Memory B cell (primary cell): ENCODE results near the gene IFT43.
A peak's percentile ranks its signal among the peaks of the same experiment; 100 is the strongest.

Experiments
- ATAC-seq: fragments of 150-1000 bp; cut with Tn5 transposase; 2 replicates; pipeline ENCODE4 v1.10.0; 2021; ENCODE audit warnings: low read depth, mild to moderate bottlenecking, moderate library complexity
- DNase-seq, 2 donors: peaks; one replicate each; pipeline ENCODE4 v3.0.0; 2022; ENCODE audit warnings: low spot score in 2 of 2
- H3K27ac Mint-ChIP-seq: one replicate; pipeline ENCODE4 v1.8.0; 2022; ENCODE audit warnings: mild to moderate bottlenecking, moderate library complexity, mixed read lengths
- H3K27me3 Mint-ChIP-seq: one replicate; pipeline ENCODE4 v1.8.0; 2022; ENCODE audit warnings: mixed read lengths
- H3K36me3 Mint-ChIP-seq: one replicate; pipeline ENCODE4 v1.8.0; 2022; ENCODE audit warnings: mild to moderate bottlenecking, mixed read lengths
- H3K4me1 Mint-ChIP-seq: one replicate; pipeline ENCODE4 v1.8.0; 2022; ENCODE audit warnings: mixed read lengths
- H3K4me3 Mint-ChIP-seq: one replicate; pipeline ENCODE4 v1.8.0; 2022; ENCODE audit warnings: mild to moderate bottlenecking, moderate library complexity, mixed read lengths
- H3K9me3 Mint-ChIP-seq: one replicate; pipeline ENCODE4 v1.8.0; 2022; ENCODE audit warnings: mixed read lengths

IFT43 gene

GRCh38 chr14:76012354-76012753, 26.8 kb downstream of the IFT43 start:
- ATAC-seq (no peak), DNase-seq (no peak)
- Mint-ChIP-seq H3K9me3 (peaks cover 4% of the 10 kb centered on the region), H3K27me3 (no peaks in the 10 kb centered on the region), H3K4me1 (peaks cover 13% of the 10 kb centered on the region), H3K4me3 (no peak overlapping the region), H3K27ac (no peak overlapping the region), H3K36me3 (peaks cover 36% of the 10 kb centered on the region)

GRCh38 chr14:76015191-76015590, 29.6 kb downstream of the IFT43 start:
- Mint-ChIP-seq H3K4me3 (no peak overlapping the region), H3K9me3 (peaks cover 19% of the 10 kb centered on the region), H3K4me1 (peaks cover 13% of the 10 kb centered on the region), H3K27ac (no peak overlapping the region), H3K36me3 (peaks cover 53% of the 10 kb centered on the region), H3K27me3 (no peaks in the 10 kb centered on the region)
- DNase-seq (no peak), ATAC-seq (no peak)

- Mint-ChIP-seq H3K4me1 (peaks cover 13% of the 10 kb centered on the region), H3K36me3 (peaks cover 57% of the 10 kb centered on the region)
- peak; percentile 53 for ATAC-seq
Observed at GRCh38 chr14:76015668-76016067, 30.1 kb downstream of the IFT43 start.

GRCh38 chr14:76019676-76020075, 34.1 kb downstream of the IFT43 start:
- Mint-ChIP-seq H3K4me3 (no peak overlapping the region), H3K27ac (no peak overlapping the region), H3K9me3 (peaks cover 23% of the 10 kb centered on the region), H3K4me1 (peaks cover 13% of the 10 kb centered on the region), H3K27me3 (no peaks in the 10 kb centered on the region), H3K36me3 (peaks cover 56% of the 10 kb centered on the region)
- ATAC-seq (no peak), DNase-seq (no peak)

More at GRCh38 chr14:76015668-76016067, 30.1 kb downstream of the IFT43 start:
- H3K27ac Mint-ChIP-seq: no peak overlapping the region
- no peak for DNase-seq
- peaks cover 23% of the 10 kb centered on the region for H3K9me3 Mint-ChIP-seq
- H3K4me3 Mint-ChIP-seq: no peak overlapping the region
- H3K27me3 Mint-ChIP-seq: no peaks in the 10 kb centered on the region

- Mint-ChIP-seq H3K27ac (no peak overlapping the region), H3K4me3 (no peak overlapping the region), H3K4me1 (no peaks in the 10 kb centered on the region), H3K9me3 (peaks cover 14% of the 10 kb centered on the region), H3K27me3 (no peaks in the 10 kb centered on the region), H3K36me3 (peaks cover 55% of the 10 kb centered on the region)
- no peak for ATAC-seq
- DNase-seq: no peak
Observed at GRCh38 chr14:76022991-76023390, 37.4 kb downstream of the IFT43 start.

- no peak overlapping the region for H3K27ac Mint-ChIP-seq
- H3K9me3 Mint-ChIP-seq: peaks cover 13% of the 10 kb centered on the region
- no peak overlapping the region for H3K4me3 Mint-ChIP-seq
- no peaks in the 10 kb centered on the region for H3K4me1 Mint-ChIP-seq
- DNase-seq (no peak), ATAC-seq (no peak)
- H3K36me3 Mint-ChIP-seq: peaks cover 51% of the 10 kb centered on the region
- H3K27me3 Mint-ChIP-seq: no peaks in the 10 kb centered on the region
Observed at GRCh38 chr14:76023757-76024156, 38.2 kb downstream of the IFT43 start.

- Mint-ChIP-seq H3K27me3 (no peaks in the 10 kb centered on the region), H3K27ac (no peak overlapping the region), H3K9me3 (peaks cover 9% of the 10 kb centered on the region), H3K36me3 (peaks cover 49% of the 10 kb centered on the region), H3K4me1 (no peaks in the 10 kb centered on the region), H3K4me3 (no peak overlapping the region)
- ATAC-seq (no peak), DNase-seq (no peak)
Observed at GRCh38 chr14:76024211-76024907, 38.8 kb downstream of the IFT43 start.

GRCh38 chr14:76034566-76034965, 49.0 kb downstream of the IFT43 start:
- Mint-ChIP-seq H3K36me3 (peaks cover 10% of the 10 kb centered on the region), H3K27me3 (no peaks in the 10 kb centered on the region), H3K9me3 (no peaks in the 10 kb centered on the region), H3K4me3 (no peak overlapping the region), H3K27ac (no peak overlapping the region), H3K4me1 (peaks cover 3% of the 10 kb centered on the region)
- DNase-seq (no peak), ATAC-seq (no peak)

- ATAC-seq (no peak), DNase-seq (no peak)
- Mint-ChIP-seq H3K36me3 (peaks cover 6% of the 10 kb centered on the region), H3K27me3 (no peaks in the 10 kb centered on the region), H3K27ac (no peak overlapping the region), H3K9me3 (no peaks in the 10 kb centered on the region), H3K4me1 (no peaks in the 10 kb centered on the region), H3K4me3 (no peak overlapping the region)
Observed at GRCh38 chr14:76040704-76041103, 55.1 kb downstream of the IFT43 start.

GRCh38 chr14:76045773-76046172, 60.2 kb downstream of the IFT43 start:
- DNase-seq (no peak), ATAC-seq (no peak)
- Mint-ChIP-seq H3K27ac (peak overlapping the region; percentile 12), H3K4me1 (peaks cover 6% of the 10 kb centered on the region), H3K9me3 (no peaks in the 10 kb centered on the region), H3K27me3 (no peaks in the 10 kb centered on the region), H3K36me3 (peaks cover 4% of the 10 kb centered on the region), H3K4me3 (no peak overlapping the region)

GRCh38 chr14:76050250-76050649, 64.7 kb downstream of the IFT43 start:
- Mint-ChIP-seq H3K36me3 (peaks cover 2% of the 10 kb centered on the region), H3K9me3 (no peaks in the 10 kb centered on the region), H3K4me3 (no peak overlapping the region)

GRCh38 chr14:76050797-76051392, 65.3 kb downstream of the IFT43 start:
- Mint-ChIP-seq H3K27me3 (no peaks in the 10 kb centered on the region), H3K27ac (no peak overlapping the region), H3K9me3 (no peaks in the 10 kb centered on the region), H3K4me3 (no peak overlapping the region), H3K4me1 (peaks cover 5% of the 10 kb centered on the region), H3K36me3 (peaks cover 2% of the 10 kb centered on the region)
- DNase-seq: peak; percentile 60 to 62
- peak; percentile 27 for ATAC-seq

More at GRCh38 chr14:76050250-76050649, 64.7 kb downstream of the IFT43 start:
- no peaks in the 10 kb centered on the region for H3K27me3 Mint-ChIP-seq
- ATAC-seq: no peak
- H3K27ac Mint-ChIP-seq: no peak overlapping the region
- H3K4me1 Mint-ChIP-seq: peaks cover 6% of the 10 kb centered on the region
- DNase-seq: no peak

GRCh38 chr14:76051717-76052465, 66.3 kb downstream of the IFT43 start:
- ATAC-seq (no peak), DNase-seq (no peak)
- H3K36me3 Mint-ChIP-seq: no peaks in the 10 kb centered on the region
- no peak overlapping the region for H3K4me3 Mint-ChIP-seq
- H3K27me3 Mint-ChIP-seq: no peaks in the 10 kb centered on the region
- H3K27ac Mint-ChIP-seq: no peak overlapping the region
- no peaks in the 10 kb centered on the region for H3K9me3 Mint-ChIP-seq
- no peaks in the 10 kb centered on the region for H3K4me1 Mint-ChIP-seq

- H3K36me3 Mint-ChIP-seq: peaks cover 2% of the 10 kb centered on the region
- H3K27me3 Mint-ChIP-seq: no peaks in the 10 kb centered on the region
- no peaks in the 10 kb centered on the region for H3K4me1 Mint-ChIP-seq
- no peaks in the 10 kb centered on the region for H3K9me3 Mint-ChIP-seq
- DNase-seq (no peak), ATAC-seq (no peak)
- H3K4me3 Mint-ChIP-seq: no peak overlapping the region
- H3K27ac Mint-ChIP-seq: peak overlapping the region; percentile 36
Observed at GRCh38 chr14:76053572-76054355, 68.2 kb downstream of the IFT43 start.
